Choroid plexus epithelial cell (primary cell): Measurements from ENCODE around the gene EPB41L4A.
"Not testable (repeated sequence)": the region's sequence is repeated elsewhere in the genome, so short reads cannot be mapped to it uniquely, and the experiment has no call there.

Source experiments
- DNase-seq: peaks from one replicate; pipeline ENCODE4 v3.0.0-alpha.2; 2010; ENCODE audit warnings: low read depth
- H3K4me3 ChIP-seq: 2 replicates; pipeline ENCODE4 v1.5.1; 2011; ENCODE audit warnings: low read depth, mild to moderate bottlenecking, control low read depth, low read length, moderate library complexity
- CTCF ChIP-seq: conservative IDR thresholded peaks from 2 replicates; pipeline ENCODE4 v1.5.1; 2011; ENCODE audit warnings: low read depth, mild to moderate bottlenecking, control low read depth, inconsistent platforms, low read length, moderate library complexity

EPB41L4A gene

GRCh38 chr5:112228667-112229066, 190.4 kb downstream of the EPB41L4A start:
- no peak overlapping the region for H3K4me3 ChIP-seq
- DNase-seq = peak; percentile 50
- no peak for TF ChIP-seq CTCF

GRCh38 chr5:112227911-112228631, 191.0 kb downstream of the EPB41L4A start:
- H3K4me3 ChIP-seq = no peak overlapping the region
- no peak for TF ChIP-seq CTCF
- peak; percentile 4 for DNase-seq

- no peak for DNase-seq
- TF ChIP-seq CTCF = no peak
Observed at GRCh38 chr5:112226215-112226614, 192.9 kb downstream of the EPB41L4A start.

GRCh38 chr5:112222997-112223396, 196.1 kb downstream of the EPB41L4A start:
- not testable (repeated sequence) for DNase-seq, H3K4me3 ChIP-seq

More at GRCh38 chr5:112226215-112226614, 192.9 kb downstream of the EPB41L4A start:
- H3K4me3 ChIP-seq = no peak overlapping the region

- no peak overlapping the region for H3K4me3 ChIP-seq
- TF ChIP-seq CTCF = no peak
- DNase-seq = no peak
Observed at GRCh38 chr5:112221128-112221527, 197.9 kb downstream of the EPB41L4A start.

GRCh38 chr5:112219000-112219399, 200.1 kb downstream of the EPB41L4A start:
- DNase-seq = no peak
- no peak overlapping the region for H3K4me3 ChIP-seq
- TF ChIP-seq CTCF = no peak

GRCh38 chr5:112217843-112218579, 201.1 kb downstream of the EPB41L4A start:
- H3K4me3 ChIP-seq = no peak overlapping the region
- no peak for TF ChIP-seq CTCF
- DNase-seq = no peak
